AG09309 (cell line): ENCODE measurements around the gene FBXL15.
A peak's percentile ranks its signal among the peaks of the same experiment; 100 is the strongest.

Experiments used
- DNase-seq: peaks from one replicate; pipeline ENCODE4 v3.0.0-alpha.2; 2010; ENCODE audit warnings: low read depth
- H3K4me3 ChIP-seq: 2 replicates; pipeline ENCODE4 v1.5.1; 2011; ENCODE audit warnings: mild to moderate bottlenecking, low read depth, low read length, moderate library complexity; ENCODE audit not compliant: control insufficient read depth
- CTCF ChIP-seq: IDR thresholded peaks from 2 replicates; pipeline ENCODE4 v1.5.1; 2011; ENCODE audit warnings: mild to moderate bottlenecking, low read depth, low read length, inconsistent platforms; ENCODE audit not compliant: insufficient read depth, control insufficient read depth; ENCODE audit errors: missing control alignments

The FBXL15 gene

GRCh38 chr10:102455893-102456471 lies 35.3 kb downstream of the FBXL15 start:
- H3K4me3 ChIP-seq, result no peak overlapping the region
- DNase-seq, result peak; percentile 66
- TF ChIP-seq CTCF, result no peak

GRCh38 chr10:102457591-102458150 lies 37.0 kb downstream of the FBXL15 start:
- no peak overlapping the region for H3K4me3 ChIP-seq
- no peak for DNase-seq
- no peak for TF ChIP-seq CTCF

- TF ChIP-seq CTCF, result no peak
- DNase-seq, result no peak
- H3K4me3 ChIP-seq, result no peak overlapping the region
These were observed 38.0 kb downstream of the FBXL15 start for GRCh38 chr10:102458656-102459055.

GRCh38 chr10:102460836-102461186 lies 40.2 kb downstream of the FBXL15 start:
- TF ChIP-seq CTCF, result no peak
- no peak overlapping the region; the same call in 1 of the 2 replicates for H3K4me3 ChIP-seq
- no peak for DNase-seq

- H3K4me3 ChIP-seq, result peak overlapping the region; percentile 41
- TF ChIP-seq CTCF, result no peak
- DNase-seq, result no peak
These were observed 40.8 kb downstream of the FBXL15 start for GRCh38 chr10:102461187-102462054.

GRCh38 chr10:102462512-102463054 lies 41.9 kb downstream of the FBXL15 start:
- DNase-seq, result no peak
- TF ChIP-seq CTCF, result no peak

More at GRCh38 chr10:102462512-102463054, 41.9 kb downstream of the FBXL15 start:
- no peak overlapping the region for H3K4me3 ChIP-seq
